HG02763 (cell line): ENCODE measurements around the gene SUSD4.
"Not testable (repeated sequence)": the region's sequence is repeated elsewhere in the genome, so short reads cannot be mapped to it uniquely, and the experiment has no call there.

ENCODE experiments used
- ATAC-seq: cut with Tn5 transposase; IDR thresholded peaks from one replicate; pipeline ENCODE4 v1.9.1; 2021; ENCODE audit warnings: mild to moderate bottlenecking, moderate library complexity; ENCODE audit not compliant: unreplicated experiment

Gene SUSD4

DNA sequence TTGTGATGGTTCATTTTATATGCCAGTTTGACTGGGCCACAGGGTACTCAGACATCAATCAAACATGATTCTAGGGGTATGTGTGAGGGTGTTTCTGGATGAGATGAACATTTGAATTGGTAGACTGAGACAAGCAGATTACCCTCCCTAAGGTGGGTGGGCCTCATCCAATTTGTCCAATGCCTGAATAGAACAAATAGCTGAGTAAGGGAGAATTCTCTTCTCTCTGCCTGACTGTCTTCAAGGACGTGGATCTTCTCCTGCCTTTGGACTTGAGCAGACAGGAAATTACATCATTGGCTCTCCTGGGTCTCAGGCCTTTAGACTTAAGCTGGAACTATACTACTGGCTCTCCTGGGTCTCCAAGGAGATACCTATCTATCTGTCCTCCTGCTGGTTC, 64.4 kb downstream of the SUSD4 start:
- ATAC-seq, result no peak

DNA sequence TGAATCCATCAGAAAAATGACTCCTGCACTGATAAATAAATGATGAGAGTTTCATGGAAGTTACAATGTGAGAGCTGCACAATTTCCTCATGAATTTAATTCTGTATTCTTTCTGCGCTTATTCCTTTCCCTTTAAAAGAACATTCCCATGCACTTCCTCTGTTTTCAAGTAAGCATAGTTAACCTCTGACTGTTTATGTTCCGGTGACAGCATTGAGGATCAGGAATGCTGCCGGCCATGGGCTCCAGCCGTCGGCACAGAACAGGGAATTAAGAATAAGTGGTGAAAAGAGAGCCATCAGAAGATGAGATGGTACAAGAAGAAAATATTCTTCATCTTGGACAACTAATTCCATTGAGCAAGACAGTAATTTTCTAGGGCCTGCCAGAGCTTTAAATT, 65.3 kb downstream of the SUSD4 start:
- ATAC-seq, result no peak

DNA sequence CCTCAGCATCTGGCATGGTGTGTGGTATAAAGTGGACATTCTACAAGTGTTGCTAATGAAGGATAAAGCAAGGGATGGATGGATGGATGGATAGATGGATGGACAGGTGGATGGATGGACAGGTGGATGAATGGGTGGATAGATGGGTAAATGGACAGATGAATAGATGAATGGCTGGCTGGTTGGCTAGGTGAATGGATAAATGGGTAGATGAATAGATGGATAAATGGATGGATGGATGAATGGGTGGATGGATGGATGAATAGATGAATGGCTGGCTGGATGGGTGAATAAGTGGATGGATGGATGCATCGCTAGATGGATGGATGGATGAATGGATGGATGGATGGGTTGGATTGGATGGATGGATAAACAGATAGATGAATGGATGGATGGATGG, 66.2 kb downstream of the SUSD4 start:
- no peak for ATAC-seq

DNA sequence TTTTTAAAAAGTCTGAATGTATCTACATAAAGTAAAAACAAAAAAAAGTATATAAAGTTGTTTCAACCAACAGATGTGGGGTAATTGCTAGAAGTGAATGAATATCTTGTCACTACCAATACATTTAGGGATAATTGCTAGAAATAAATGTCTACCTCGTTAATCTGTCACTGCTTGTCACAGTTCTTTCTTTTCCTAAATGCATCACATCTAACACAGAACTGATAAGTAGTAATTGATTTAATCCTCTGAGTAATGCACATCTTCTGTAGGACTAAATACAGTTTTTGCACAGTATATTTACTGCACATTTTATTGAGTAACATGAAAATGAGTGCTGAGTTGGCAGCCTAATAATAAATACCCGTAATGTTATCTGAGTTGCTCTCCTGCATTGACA, 72.2 kb downstream of the SUSD4 start:
- ATAC-seq, result no peak

DNA sequence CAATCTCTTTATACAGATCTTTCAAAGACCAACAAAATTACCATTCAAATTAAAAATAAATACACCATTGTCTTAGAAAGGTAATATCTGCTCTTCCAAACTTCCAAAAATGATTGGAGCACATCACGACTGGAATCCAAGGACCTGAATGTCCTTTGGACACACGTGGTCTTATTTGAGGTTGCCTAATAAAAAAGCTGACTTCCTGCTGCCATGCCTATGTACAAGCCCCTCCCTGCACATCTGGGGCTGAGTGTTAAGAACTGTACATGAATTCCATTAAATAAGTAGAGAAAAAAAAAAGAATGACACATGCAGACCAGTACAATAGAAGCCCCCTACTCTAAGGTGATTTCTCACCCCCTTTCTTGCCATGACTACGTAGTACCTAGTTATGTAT, 73.6 kb downstream of the SUSD4 start:
- ATAC-seq, result no peak

DNA sequence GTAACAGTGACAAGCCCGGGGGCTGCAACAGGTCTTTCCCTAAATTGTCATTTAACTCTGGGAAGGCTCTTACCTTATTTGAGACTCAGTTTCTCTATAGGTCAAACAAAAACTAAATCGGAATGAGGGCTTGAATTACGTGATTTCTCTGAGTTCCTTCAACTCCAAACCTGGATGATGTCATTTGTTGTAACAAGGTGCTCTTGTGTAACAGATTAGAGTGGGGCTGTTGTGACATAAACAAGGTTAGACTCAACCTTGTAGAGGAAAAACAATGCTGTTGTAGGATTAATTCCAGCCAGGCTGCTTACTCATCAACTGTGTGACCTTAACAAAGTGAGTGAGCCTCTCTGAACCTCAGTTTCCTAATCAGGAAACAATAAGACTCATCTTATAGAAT, 74.4 kb downstream of the SUSD4 start:
- no peak for ATAC-seq

DNA sequence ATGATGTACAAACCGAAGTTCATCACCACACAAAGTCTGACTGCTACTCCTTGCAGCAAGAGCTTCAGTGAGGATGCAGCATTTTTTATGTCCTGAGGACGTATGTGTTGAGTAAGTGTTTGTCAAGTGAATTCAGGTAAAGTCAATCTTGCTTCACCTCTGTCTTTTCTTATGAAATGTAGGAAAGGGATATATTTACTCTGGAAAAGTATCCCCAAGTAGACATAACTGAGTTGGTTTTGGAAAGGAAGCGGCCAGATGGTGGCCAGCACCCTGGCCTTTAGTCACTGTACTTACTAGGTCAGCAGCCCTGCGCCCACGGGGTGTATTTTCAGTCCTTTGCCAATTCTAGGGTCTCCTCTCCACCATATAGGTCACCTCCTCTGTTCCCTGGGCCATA, 75.2 kb downstream of the SUSD4 start:
- ATAC-seq, result no peak

DNA sequence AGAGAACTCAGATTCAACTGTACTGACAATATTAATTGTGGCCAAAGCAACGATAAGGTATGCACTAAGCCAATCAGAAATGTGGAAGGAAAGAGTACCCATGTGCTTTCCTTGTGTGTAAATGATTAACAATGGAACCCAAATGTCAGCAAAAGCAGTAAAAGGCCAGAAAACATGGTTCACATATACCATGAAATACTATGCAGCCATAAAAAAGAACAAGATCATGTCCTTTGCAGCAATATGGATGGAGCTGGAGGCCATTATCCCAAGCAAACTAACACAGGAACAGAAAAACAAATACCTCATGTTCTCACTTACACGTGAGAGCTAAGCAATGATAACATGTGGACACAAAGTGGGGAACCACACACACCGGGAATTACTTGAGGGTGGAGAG, 78.5 kb downstream of the SUSD4 start:
- ATAC-seq, result no peak

DNA sequence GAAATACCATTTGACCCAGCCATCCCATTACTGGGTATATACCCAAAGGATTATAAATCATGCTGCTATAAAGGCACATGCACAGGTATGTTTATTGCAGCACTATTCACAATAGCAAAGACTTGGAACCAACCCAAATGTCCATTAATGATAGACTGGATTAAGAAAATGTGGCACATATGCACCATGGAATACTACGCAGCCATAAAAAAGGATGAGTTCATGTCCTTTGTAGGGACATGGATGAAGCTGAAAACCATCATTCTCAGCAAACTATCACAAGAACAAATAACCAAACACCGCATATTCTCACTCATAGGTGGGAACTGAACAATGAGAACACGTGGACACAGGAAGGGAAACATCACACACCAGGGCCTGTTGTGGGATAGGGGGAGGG, 80.3 kb downstream of the SUSD4 start:
- not testable (repeated sequence) for ATAC-seq

DNA sequence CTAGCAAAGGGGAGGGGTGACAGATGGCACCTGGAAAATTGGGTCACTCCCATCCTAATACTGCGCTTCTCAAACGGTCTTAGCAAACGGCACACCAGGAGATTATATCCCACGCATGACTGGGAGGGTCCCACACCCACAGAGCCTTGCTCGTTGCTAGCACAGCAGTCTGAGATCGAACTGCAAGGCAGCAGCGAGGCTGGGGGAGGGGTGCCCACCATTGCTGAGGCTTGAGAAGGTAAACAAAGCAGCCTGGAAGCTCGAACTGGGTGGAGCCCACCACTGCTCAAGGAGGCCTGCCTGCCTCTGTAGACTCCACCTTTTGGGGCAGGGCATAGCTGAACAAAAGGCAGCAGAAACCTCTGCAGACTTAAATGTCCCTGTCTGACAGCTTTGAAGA, 85.7 kb downstream of the SUSD4 start:
- ATAC-seq, result not testable (repeated sequence)

DNA sequence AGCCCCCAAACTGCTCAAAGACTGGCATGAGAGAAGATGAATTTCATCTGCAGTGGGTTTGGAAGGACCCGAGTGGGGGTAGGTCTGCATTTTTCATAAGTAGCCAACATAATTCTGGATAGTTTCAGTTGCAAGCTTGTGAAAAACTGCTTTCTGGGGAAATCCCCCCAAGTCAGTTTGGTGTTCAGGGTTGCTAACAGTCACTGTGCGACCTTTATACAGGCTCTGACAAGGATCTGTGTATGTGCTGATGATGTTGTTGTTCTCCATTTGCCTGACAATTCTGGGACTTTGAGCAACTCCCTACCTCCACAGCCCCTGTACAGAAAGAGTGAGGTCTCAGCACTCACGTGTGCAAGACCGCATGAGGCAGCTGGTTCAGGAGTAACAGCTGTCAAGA, 87.9 kb downstream of the SUSD4 start:
- no peak for ATAC-seq

DNA sequence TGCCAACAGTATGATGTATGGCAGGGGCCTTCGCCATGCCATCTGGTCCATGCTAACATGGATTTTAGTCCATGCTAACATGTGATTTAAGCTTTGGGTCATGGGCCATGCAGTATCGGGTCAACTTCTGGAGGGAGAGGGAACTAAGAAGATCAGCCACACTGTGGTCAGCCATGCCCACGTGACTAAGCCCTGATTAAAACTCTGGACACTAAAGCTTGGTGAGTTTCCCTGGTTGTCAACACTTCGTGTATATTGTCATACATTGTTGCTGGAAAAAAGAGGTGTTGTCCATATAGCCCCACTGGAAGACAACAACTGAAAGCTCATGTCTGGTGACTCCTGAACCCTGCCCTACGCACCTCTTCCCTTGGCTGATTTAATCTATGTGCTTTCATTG, 90.5 kb downstream of the SUSD4 start:
- ATAC-seq, result no peak

DNA sequence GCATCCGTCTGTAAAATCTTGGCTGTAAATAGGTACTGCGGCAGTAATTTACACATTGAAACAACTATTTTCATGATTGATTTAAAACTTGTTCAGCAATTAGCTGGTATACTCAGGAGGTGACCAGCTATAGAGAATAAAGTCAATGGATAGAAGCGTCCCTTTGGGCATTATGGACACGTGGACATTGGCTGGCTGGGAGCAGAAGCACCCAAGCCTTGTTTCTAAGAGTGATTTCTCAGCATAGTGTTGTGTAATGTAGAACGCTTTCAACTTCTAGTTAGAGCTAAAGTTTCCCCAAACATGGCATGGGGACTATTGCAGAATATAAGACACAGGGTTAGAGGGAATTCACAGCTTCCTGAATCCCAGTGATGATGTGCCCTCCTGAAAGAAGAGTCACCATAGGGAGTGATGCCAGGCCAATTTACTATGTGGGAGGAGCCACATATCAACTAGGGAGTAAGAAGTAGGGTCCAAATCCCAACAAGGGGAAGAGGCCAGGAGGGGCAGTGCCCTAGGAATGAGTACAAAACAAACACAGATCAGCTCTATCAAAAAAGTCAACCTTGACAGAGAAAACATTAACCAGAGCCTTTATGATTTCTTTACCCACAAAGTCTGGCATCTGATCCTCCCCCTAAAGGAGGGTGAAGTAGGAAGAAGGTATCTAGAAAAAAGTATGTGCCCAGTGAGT, 92.7 kb downstream of the SUSD4 start:
- no peak for ATAC-seq

DNA sequence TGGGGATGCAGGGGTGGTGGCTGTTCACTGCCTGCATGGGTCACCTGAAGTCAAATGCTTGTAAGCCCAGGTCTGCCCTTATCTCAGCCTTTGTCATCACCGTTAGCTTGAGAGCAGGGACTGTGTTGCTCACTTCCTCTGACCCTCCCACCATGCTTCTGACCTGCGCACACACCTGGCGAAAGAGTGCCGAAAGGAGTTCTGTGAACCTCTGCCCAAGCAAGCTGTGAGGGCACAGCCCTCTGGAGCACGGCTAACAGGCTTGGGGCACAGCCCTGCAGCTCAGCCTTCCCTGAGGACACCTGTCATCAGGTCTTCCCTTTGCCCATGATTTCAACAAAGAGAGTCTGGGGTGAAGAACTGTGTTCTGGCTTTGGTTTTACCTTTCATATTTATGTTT, 93.8 kb downstream of the SUSD4 start:
- ATAC-seq, result no peak

DNA sequence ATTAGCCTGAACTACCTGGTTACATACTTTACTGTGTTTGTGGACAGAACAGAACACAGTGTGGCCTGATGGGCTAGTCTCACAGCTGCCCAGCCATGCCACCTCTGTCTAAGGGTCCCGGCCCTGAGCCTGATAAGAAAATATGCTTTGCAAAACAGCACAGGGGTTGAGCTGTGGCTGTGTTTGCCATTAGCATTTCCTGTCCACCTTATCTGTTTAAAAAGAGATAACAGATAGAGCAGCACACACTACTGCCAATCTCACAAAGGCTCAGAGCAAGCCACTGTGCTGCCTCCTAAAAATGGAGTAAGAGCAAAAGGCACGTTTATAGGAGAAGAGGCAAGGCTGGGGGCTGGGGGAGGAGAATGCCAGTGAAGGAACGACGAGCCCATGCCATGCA, 95.0 kb downstream of the SUSD4 start:
- ATAC-seq, result no peak

DNA sequence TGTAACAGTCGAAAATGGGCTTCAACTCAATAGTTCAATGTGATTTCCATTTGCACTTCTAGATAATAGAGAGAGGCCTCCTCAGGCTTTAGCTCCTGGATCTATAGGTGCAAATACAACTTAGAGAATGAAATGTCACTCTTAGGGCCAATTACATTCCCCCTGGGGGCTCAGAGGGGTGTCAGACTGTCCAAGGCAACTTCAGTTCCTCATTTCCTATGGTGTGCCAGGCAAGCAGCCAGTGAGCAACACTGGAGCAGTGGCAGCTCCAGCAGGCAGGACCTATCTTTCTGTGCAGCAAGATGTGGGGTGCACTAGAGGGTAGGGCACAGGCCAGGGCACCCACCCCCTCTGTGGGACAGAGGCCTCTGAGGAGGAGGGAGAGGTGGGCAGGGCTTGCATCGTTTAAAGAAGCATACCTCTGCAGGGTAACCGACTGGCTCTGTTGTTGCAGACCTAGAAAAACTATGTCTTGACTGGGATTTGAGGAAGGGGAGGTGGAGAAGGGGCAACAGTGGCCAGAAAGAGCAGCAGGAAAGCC, 97.3 kb downstream of the SUSD4 start:
- no peak for ATAC-seq

DNA sequence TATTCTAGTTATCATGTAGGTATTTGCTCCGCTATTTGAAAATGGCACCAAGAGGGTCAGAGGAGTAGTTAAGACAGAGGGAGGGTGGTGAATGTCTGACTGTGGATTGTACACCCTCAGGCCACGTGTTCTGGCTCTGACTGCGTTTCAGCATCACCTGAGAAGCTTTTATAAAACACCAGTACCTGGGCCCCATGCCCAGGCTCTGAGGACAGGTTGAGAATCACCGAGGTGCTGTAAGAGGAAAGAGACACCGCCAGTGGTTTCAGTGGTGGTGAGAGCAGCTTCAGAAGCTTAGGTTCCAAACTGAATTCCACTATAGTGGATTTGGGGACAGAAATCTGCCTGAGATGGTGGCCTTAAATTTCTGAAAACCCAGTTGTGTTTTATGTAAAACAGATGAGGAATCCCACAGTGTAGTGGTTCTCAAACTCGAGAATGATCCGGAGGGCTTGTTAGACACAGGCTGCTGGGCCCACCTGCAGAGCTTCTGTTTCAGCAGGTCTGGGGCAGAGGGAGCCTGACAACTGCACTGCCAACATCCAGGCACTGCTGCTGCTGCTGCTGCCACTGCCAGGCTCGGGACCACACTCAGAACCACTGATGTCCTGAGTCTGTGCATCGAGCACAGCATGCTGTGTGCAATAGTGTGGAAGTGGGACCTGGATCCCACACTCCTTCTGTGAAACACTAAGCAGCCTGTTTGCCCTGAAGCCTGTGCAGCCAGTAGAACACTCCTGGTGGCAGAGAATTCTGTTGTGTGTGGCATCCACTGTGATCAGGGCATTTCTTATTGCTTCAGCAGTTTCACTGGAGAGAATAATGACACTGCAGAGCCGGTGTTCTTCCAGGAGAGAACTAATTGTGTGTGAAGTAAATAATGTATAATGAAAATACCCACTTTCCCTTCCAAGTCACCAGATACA, 98.7 kb downstream of the SUSD4 start:
- no peak for ATAC-seq

DNA sequence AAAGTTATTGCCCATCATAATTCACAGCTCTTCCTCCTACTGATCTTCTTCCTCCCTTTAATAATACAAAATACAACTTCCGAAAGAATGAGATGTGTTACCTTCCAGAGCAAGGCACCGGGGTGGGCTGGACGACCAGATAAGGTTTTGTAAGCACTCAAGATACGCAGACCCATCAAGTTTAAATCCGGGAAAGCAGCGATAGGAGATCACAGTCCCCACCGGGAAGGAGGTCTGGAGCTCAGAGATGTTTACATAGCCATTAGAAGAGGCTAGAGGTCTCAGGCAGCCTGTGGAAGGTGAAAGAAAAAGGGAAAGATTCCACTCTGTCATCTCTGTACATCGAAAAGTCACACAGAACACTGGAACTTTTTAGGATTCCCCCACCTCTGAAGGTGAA, 99.4 kb downstream of the SUSD4 start:
- no peak for ATAC-seq

DNA sequence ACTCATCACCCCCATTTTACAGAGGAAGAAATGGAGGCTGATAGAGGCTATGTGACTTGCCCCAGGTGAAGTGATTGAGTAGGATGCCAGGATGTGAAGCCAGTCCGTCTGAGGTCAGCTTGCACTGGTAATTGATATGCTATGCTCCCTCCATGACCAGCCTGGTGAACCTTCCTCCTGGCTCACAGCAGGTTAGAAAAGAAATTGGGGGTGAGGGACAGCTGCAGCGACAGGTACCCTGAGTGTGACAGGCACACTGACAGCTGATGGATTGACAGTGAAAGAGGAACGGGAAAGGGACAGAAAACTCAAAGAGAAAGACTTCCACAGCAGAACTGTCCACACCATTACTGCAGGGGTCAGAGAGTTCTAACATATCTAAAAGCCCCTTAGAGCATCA, 102.1 kb downstream of the SUSD4 start:
- no peak for ATAC-seq

DNA sequence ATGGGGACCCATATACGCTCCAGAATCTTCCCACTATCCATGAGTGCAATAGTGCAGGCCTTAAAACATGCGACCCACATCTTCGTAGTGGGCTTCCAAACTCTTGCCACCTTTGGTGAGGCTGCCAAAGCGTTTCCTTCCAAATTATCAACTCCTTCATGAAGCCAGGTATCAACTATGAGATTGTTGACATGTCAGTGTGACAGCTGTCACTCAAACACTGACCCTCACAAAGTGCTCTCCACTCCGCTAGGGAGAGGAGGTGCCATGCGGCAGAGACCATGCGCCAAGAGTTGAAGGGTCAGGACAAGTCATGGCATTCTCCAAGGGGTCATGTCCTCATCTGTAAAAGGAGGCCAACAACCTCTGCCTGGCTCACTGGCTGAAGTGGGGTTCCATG, 103.3 kb downstream of the SUSD4 start:
- ATAC-seq, result no peak

DNA sequence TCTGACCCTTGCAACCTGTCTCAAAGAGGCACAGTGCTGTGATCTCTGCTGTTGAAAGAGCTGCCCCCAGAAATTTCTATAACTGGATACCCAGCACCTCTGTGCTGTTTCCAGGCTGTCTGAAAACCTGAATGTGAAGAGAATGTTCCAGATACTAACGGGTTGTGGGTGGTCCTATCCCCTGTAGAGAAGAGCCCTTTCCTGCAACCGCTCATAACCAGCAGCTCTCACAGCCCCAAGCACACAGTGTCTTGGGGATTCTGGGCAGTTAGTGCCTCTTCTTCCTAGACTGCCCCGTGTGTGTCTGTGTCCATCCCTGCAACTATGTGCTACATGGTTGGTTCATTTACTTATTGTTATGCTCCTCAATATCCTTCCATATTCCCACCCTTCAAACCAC, 104.5 kb downstream of the SUSD4 start:
- ATAC-seq, result no peak

DNA sequence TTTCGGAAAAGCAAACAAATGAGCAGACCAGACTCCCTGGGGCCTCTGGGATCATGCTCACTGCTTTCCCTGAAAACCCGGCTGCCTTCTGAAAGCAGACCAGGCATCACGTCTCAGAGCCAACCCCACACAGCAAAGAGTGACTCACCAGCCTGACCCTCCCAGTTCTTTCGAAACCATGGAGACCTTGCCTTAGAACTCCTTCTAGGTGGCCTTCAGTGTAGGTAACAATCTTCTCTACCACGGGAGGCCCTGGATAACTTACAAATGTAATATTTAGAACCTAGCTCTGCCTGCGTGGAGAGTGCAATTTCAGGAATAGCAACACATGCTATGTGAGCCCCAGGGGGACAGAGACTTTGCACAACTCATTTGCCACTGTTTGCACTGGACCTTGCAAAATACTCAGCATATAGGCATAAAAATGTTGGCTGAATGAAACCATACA, 105.2 kb downstream of the SUSD4 start:
- no peak for ATAC-seq
